Colonic mucosa (tissue), 4 donors: ENCODE data around the gene THBS4. TPM values are rescaled to one million over a fixed set of nuclear protein-coding genes. Genes with fewer than 3 reads are reported as not detected.

Experiments
- DNase-seq: peaks from one replicate; pipeline ENCODE4 v3.0.0-alpha.2; 2020
- H3K27ac ChIP-seq: fragments of 200-600 bp; one replicate; pipeline ENCODE4 v1.8.0; 2021
- H3K27me3 ChIP-seq: fragments of 200-600 bp; one replicate; pipeline ENCODE4 v1.8.0; 2021
- H3K36me3 ChIP-seq: fragments of 200-600 bp; one replicate; pipeline ENCODE4 v1.8.0; 2021
- H3K4me1 ChIP-seq: fragments of 200-600 bp; one replicate; pipeline ENCODE4 v1.8.0; 2021; ENCODE audit warnings: mild to moderate bottlenecking
- H3K4me3 ChIP-seq: fragments of 200-600 bp; one replicate; pipeline ENCODE4 v1.8.0; 2021
- H3K9ac ChIP-seq, 2 donors: one replicate each; pipeline ENCODE4 v1.7.0; 2013; ENCODE audit warnings: control low read depth in 2 of 2, low read depth in 2 of 2, low read length in 2 of 2
- H3K9me3 ChIP-seq: fragments of 200-600 bp; one replicate; pipeline ENCODE4 v1.8.0; 2021
- CTCF ChIP-seq: fragments of 200-600 bp; IDR thresholded peaks from one replicate; pipeline ENCODE4 v1.8.0; 2022; ENCODE audit warnings: antibody characterized with exemption, mild to moderate bottlenecking
- intact Hi-C: fragments of 100-400 bp; cut with DNase I; formaldehyde crosslinking; loops from one replicate; pipeline ENCODE4 v1.14.1; 2022
- total RNA-seq, 2 donors: library from RNA; stranded (reverse); fragmentation: NEBNext Ultra II Directional in 1 of 2; extraction: Animal tissue kit (Norgen Biotek cat#: 25700) in 1 of 2; gene quantifications; one replicate each; pipeline ENCODE4 v1.2.1, GENCODE V29; 2021
- donor health status: healthy.
- donor health status: DM: no; HTN: no; CAD: no.
- donor health status: DM: no; HTN: no; CAD: no.

The THBS4 gene
- total RNA-seq, 2 donors from 2014 or later: 0.27 to 9.1 TPM

GRCh38 chr5:80117446-80117845 is 82.3 kb downstream of the THBS4 start:
- intact Hi-C loops: no loop called here
- H3K27ac ChIP-seq: no peak overlapping the region
- H3K9me3 ChIP-seq: no peaks in the 10 kb centered on the region
- no peaks in the 10 kb centered on the region for H3K27me3 ChIP-seq
- no peak for DNase-seq
- no peak overlapping the region for H3K9ac ChIP-seq
- H3K4me1 ChIP-seq: peaks cover 2% of the 10 kb centered on the region
- no peaks in the 10 kb centered on the region for H3K36me3 ChIP-seq
- no peak overlapping the region for H3K4me3 ChIP-seq
- TF ChIP-seq CTCF: no peak

- no peaks in the 10 kb centered on the region for H3K9me3 ChIP-seq
- no peak for DNase-seq
- no peak overlapping the region for H3K27ac ChIP-seq
- no peak for TF ChIP-seq CTCF
- intact Hi-C loops: no loop called here
- no peak overlapping the region for H3K4me3 ChIP-seq
- H3K36me3 ChIP-seq: no peaks in the 10 kb centered on the region
- H3K27me3 ChIP-seq: no peaks in the 10 kb centered on the region
- H3K4me1 ChIP-seq: peaks cover 2% of the 10 kb centered on the region
- no peak overlapping the region for H3K9ac ChIP-seq
These were observed 84.2 kb downstream of the THBS4 start for GRCh38 chr5:80119372-80119771.

GRCh38 chr5:80122579-80122978 is 87.4 kb downstream of the THBS4 start:
- no peak for TF ChIP-seq CTCF
- Histone ChIP-seq H3K9me3 (no peaks in the 10 kb centered on the region), H3K4me3 (no peak overlapping the region), H3K9ac (no peak overlapping the region), H3K36me3 (no peaks in the 10 kb centered on the region), H3K4me1 (no peaks in the 10 kb centered on the region), H3K27ac (no peak overlapping the region), H3K27me3 (no peaks in the 10 kb centered on the region)
- intact Hi-C loops: no loop called here
- DNase-seq: no peak

GRCh38 chr5:80124121-80124918 is 89.2 kb downstream of the THBS4 start:
- no peak overlapping the region for H3K9ac ChIP-seq
- H3K4me1 ChIP-seq: no peaks in the 10 kb centered on the region
- no peaks in the 10 kb centered on the region for H3K9me3 ChIP-seq
- intact Hi-C loops: no loop called here
- no peak for DNase-seq
- no peak overlapping the region for H3K4me3 ChIP-seq
- H3K27ac ChIP-seq: no peak overlapping the region
- no peak for TF ChIP-seq CTCF
- no peaks in the 10 kb centered on the region for H3K27me3 ChIP-seq
- H3K36me3 ChIP-seq: no peaks in the 10 kb centered on the region

- Histone ChIP-seq H3K36me3 (no peaks in the 10 kb centered on the region), H3K4me3 (no peak overlapping the region), H3K27me3 (no peaks in the 10 kb centered on the region), H3K9ac (no peak overlapping the region), H3K27ac (no peak overlapping the region), H3K9me3 (no peaks in the 10 kb centered on the region), H3K4me1 (no peaks in the 10 kb centered on the region)
- intact Hi-C loops: no loop called here
- no peak for DNase-seq
- no peak for TF ChIP-seq CTCF
These were observed 90.1 kb downstream of the THBS4 start for GRCh38 chr5:80125022-80125961.
